A673 (cell line): ENCODE data around the gene KRTAP19-7. TPM values are rescaled to one million over a fixed set of nuclear protein-coding genes. Genes with fewer than 3 reads are reported as not detected.

Source experiments
- BruUV-seq: library from RNA; stranded (reverse); fragments of 400-500 nt; replicated peaks from 2 replicates; lab custom pipeline; 2021; lab: Mats Ljungman, UMichigan
- CTCF ChIA-PET: fragments of 300-600 bp; sonication (Branson Sonifier 250); formaldehyde crosslinking; loops from one replicate; lab custom pipeline; 2022; ENCODE audit warnings: antibody characterized with exemption; lab: Charles Lee
- POLR2A ChIA-PET: fragments of 300-600 bp; sonication (Branson Sonifier 250); formaldehyde crosslinking; loops from one replicate; lab custom pipeline; 2022; ENCODE audit warnings: antibody characterized with exemption; ENCODE audit not compliant: low non-redundant PET; lab: Charles Lee
- DNase-seq: peaks from one replicate; pipeline ENCODE4 v3.0.0-alpha.2; 2015; ENCODE audit warnings: low spot score
- H3K27ac ChIP-seq: fragments of 200-600 bp; sonication (generic); 2 replicates; pipeline ENCODE4 v1.5.1; 2016; ENCODE audit warnings: mixed run types, low read depth, mild to moderate bottlenecking, mixed read lengths, antibody characterized with exemption, low read length; ENCODE audit not compliant: poor library complexity, severe bottlenecking
- H3K27me3 ChIP-seq: fragments of 200-600 bp; sonication (generic); replicated peaks from 2 replicates; pipeline ENCODE4 v1.6.1; 2017; ENCODE audit warnings: mixed run types, low read depth, mild to moderate bottlenecking, mixed read lengths, antibody characterized with exemption, low read length; ENCODE audit not compliant: insufficient read depth, poor library complexity
- H3K36me3 ChIP-seq: fragments of 200-600 bp; sonication (generic); 2 replicates; pipeline ENCODE4 v1.6.1; 2016; ENCODE audit warnings: mixed run types, mild to moderate bottlenecking, mixed read lengths, antibody characterized with exemption, low read length; ENCODE audit not compliant: insufficient read depth, poor library complexity, severe bottlenecking
- H3K4me1 ChIP-seq: fragments of 200-600 bp; sonication (generic); 2 replicates; pipeline ENCODE4 v1.6.1; 2017; ENCODE audit warnings: mixed run types, mild to moderate bottlenecking, mixed read lengths, antibody characterized with exemption, low read length; ENCODE audit not compliant: insufficient read depth, poor library complexity, severe bottlenecking
- H3K4me3 ChIP-seq: fragments of 200-600 bp; sonication (generic); 2 replicates; pipeline ENCODE4 v1.5.1; 2016; ENCODE audit warnings: low read depth, mixed run types, mild to moderate bottlenecking, mixed read lengths, low read length; ENCODE audit not compliant: poor library complexity, severe bottlenecking
- H3K9me3 ChIP-seq: fragments of 200-600 bp; sonication (generic); 2 replicates; pipeline ENCODE4 v1.6.1; 2016; ENCODE audit warnings: mixed run types, low read depth, mild to moderate bottlenecking, mixed read lengths, antibody characterized with exemption, low read length; ENCODE audit not compliant: poor library complexity, severe bottlenecking
- CTCF ChIP-seq: fragments of 300-800, 200-600 bp; sonication (generic); conservative IDR thresholded peaks from 2 replicates; pipeline ENCODE4 v1.5.1; 2017; ENCODE audit warnings: low read depth, mild to moderate bottlenecking, antibody characterized with exemption, low read length, moderate library complexity, mixed read lengths
- EZH2 ChIP-seq: fragments of 200-600 bp; sonication (generic); IDR thresholded peaks from 2 replicates; pipeline ENCODE4 v1.6.1; 2017; ENCODE audit warnings: borderline replicate concordance, low read depth, mild to moderate bottlenecking, mixed read lengths, antibody characterized with exemption, low read length; ENCODE audit not compliant: poor library complexity, severe bottlenecking
- intact Hi-C: fragments of 100-400 bp; cut with micrococcal nuclease; formaldehyde crosslinking; loops from one replicate; pipeline ENCODE4 v1.10.0; 2022; ENCODE audit not compliant: unreplicated experiment
- total RNA-seq: library from RNA; stranded (reverse); gene quantifications from 2 replicates; pipeline ENCODE4 v1.2.3, GENCODE V29; 2021

The KRTAP19-7 gene
- total RNA-seq, 1 experiment from 2014 or later = not detected

- CTCF ChIA-PET = no interaction called here
- intact Hi-C loops = no loop called here
- Histone ChIP-seq H3K4me1 (no peaks in the 10 kb centered on the region), H3K27ac (no peak overlapping the region), H3K36me3 (no peaks in the 10 kb centered on the region), H3K27me3 (no peaks in the 10 kb centered on the region), H3K9me3 (peaks cover 7% of the 10 kb centered on the region), H3K4me3 (no peak overlapping the region)
- no peak for DNase-seq
- POLR2A ChIA-PET = no interaction called here
- TF ChIP-seq CTCF (no peak), EZH2 (no peak)
- BruUV-seq = no TSS peak
Measured at GRCh38 chr21:30563072-30563471, 2.0 kb upstream of the KRTAP19-7 start.

- ChIA-PET CTCF (no interaction called here), POLR2A (no interaction called here)
- no TSS peak for BruUV-seq
- H3K4me1 ChIP-seq = no peaks in the 10 kb centered on the region
- H3K9me3 ChIP-seq = peaks cover 7% of the 10 kb centered on the region
- H3K27me3 ChIP-seq = no peaks in the 10 kb centered on the region
- no peak overlapping the region for H3K4me3 ChIP-seq
- H3K27ac ChIP-seq = no peak overlapping the region
- H3K36me3 ChIP-seq = no peaks in the 10 kb centered on the region
- no peak for DNase-seq
- intact Hi-C loops = no loop called here
- TF ChIP-seq EZH2 (no peak), CTCF (no peak)
Measured at GRCh38 chr21:30561957-30562356, 843 bp upstream of the KRTAP19-7 start.

GRCh38 chr21:30555095-30555494 lies 6.0 kb downstream of the KRTAP19-7 start:
- Histone ChIP-seq H3K27ac (no peak overlapping the region), H3K9me3 (peaks cover 2% of the 10 kb centered on the region), H3K4me1 (no peaks in the 10 kb centered on the region), H3K27me3 (no peaks in the 10 kb centered on the region), H3K4me3 (no peak overlapping the region), H3K36me3 (no peaks in the 10 kb centered on the region)
- ChIA-PET POLR2A (no interaction called here), CTCF (no interaction called here)
- DNase-seq = no peak
- no TSS peak for BruUV-seq
- intact Hi-C loops = no loop called here
- TF ChIP-seq EZH2 = no peak
- TF ChIP-seq CTCF = no peak
